ENCODE measurements around the gene NLGN1.

GRCh38 chr3:174061162-174061561, 663.6 kb downstream of the NLGN1 start:
- TF ChIP-seq POLR2A (IDR thresholded peaks at IDR 0.05) (no peak), CTCF (IDR thresholded peaks at IDR 0.05) (no peak), POLR2AphosphoS5 (IDR thresholded peaks at IDR 0.05) (no peak)
